ENCODE measurements around the gene REXO1.
"Not testable (repeated sequence)": the region's sequence is repeated elsewhere in the genome, so short reads cannot be mapped to it uniquely, and the experiment has no call there.

REXO1 gene
- long read RNA-seq, donor 1, partial matches to known transcripts: 7 of 8 reads
- long read RNA-seq, donor 1, other reads (novel, unspliced or antisense): 0 of 8 reads
- long read RNA-seq, donor 2, partial matches to known transcripts: 0 of 2 reads
- long read RNA-seq, donor 2, other reads (novel, unspliced or antisense): 0 of 2 reads
- long read RNA-seq, donor 3: 0 reads
- long read RNA-seq, donor 4, full-length matches to known transcripts: 2 of 8 reads
- long read RNA-seq, donor 4, partial matches to known transcripts: 6 of 8 reads
- long read RNA-seq, donor 4, other reads (novel, unspliced or antisense): 0 of 8 reads
- long read RNA-seq, donor 5, full-length matches to known transcripts: 2 of 2 reads
- long read RNA-seq, donor 5, partial matches to known transcripts: 0 of 2 reads
- long read RNA-seq, donor 5, other reads (novel, unspliced or antisense): 0 of 2 reads
- long read RNA-seq, donor 6, partial matches to known transcripts: 0 of 1 reads
- long read RNA-seq, donor 6, other reads (novel, unspliced or antisense): 0 of 1 reads
- long read RNA-seq, donor 7: 0 reads
- long read RNA-seq, donor 8, partial matches to known transcripts: 9 of 10 reads
- long read RNA-seq, donor 8, other reads (novel, unspliced or antisense): 0 of 10 reads

- DNase-seq: peak; percentile 100
Measured at GRCh38 chr19:1848399-1849131, at the start of gene REXO1. TSS of gene REXO1 (minus strand) at chr19:1848483. CDS start at chr19:1848358, 125 bp downstream.

GRCh38 chr19:1896508-1896907, 48.2 kb upstream of the REXO1 start:
- no peak for DNase-seq

- no peak for DNase-seq
Measured at GRCh38 chr19:1893791-1894190, 45.5 kb upstream of the REXO1 start.

GRCh38 chr19:1889907-1890306, 41.6 kb upstream of the REXO1 start:
- no peak for DNase-seq

- DNase-seq: no peak
Measured at GRCh38 chr19:1888385-1888784, 40.1 kb upstream of the REXO1 start.

- DNase-seq: not testable (repeated sequence)
Measured at GRCh38 chr19:1886360-1886759, 38.1 kb upstream of the REXO1 start.

GRCh38 chr19:1885398-1886119, 37.3 kb upstream of the REXO1 start, which contains the start of gene ABHD17A:
TSS of gene ABHD17A (minus strand) at chr19:1885496. CDS start at chr19:1881566, 3,930 bp downstream.
- peak; percentile 81 for DNase-seq

GRCh38 chr19:1884719-1885334, 36.5 kb upstream of the REXO1 start:
- peak; percentile 68 for DNase-seq

GRCh38 chr19:1884291-1884718, 36.0 kb upstream of the REXO1 start:
- DNase-seq: no peak

GRCh38 chr19:1883784-1884183, 35.5 kb upstream of the REXO1 start:
- DNase-seq: no peak

GRCh38 chr19:1882786-1883692, 34.8 kb upstream of the REXO1 start:
- no peak for DNase-seq

GRCh38 chr19:1882089-1882785, 34.0 kb upstream of the REXO1 start:
- no peak for DNase-seq

- DNase-seq: not testable (repeated sequence)
Measured at GRCh38 chr19:1881393-1882088, 33.3 kb upstream of the REXO1 start.

GRCh38 chr19:1880611-1881392, 32.5 kb upstream of the REXO1 start:
- no peak for DNase-seq

GRCh38 chr19:1879982-1880381, 31.7 kb upstream of the REXO1 start:
- not testable (repeated sequence) for DNase-seq

GRCh38 chr19:1878583-1878982, 30.3 kb upstream of the REXO1 start:
- DNase-seq: not testable (repeated sequence)

- peak; percentile 52 for DNase-seq
Measured at GRCh38 chr19:1877280-1877660, 29.0 kb upstream of the REXO1 start.

- DNase-seq: peak; percentile 68
Measured at GRCh38 chr19:1876496-1877279, 28.4 kb upstream of the REXO1 start.

All from right kidney (tissue), 9 donors.